ENCODE data around the gene SOCS6.

GRCh38 chr18:70296781-70297180 lies 7.9 kb downstream of the SOCS6 start:
- TF ChIP-seq HEYL (CRISPR knock-in tag; IDR thresholded peaks at IDR 0.05) (no peak), CBX2 (IDR thresholded peaks at IDR 0.05; ENCODE audit: borderline replicate concordance, low read depth) (no peak), RFX5 (IDR thresholded peaks at IDR 0.05) (no peak), CTCF (IDR thresholded peaks at IDR 0.05) (no peak), MYC (IDR thresholded peaks at IDR 0.05; ENCODE audit: borderline replicate concordance, low read length) (no peak), CEBPB (IDR thresholded peaks at IDR 0.05) (no peak), REST (IDR thresholded peaks at IDR 0.05) (no peak), SMC3 (IDR thresholded peaks at IDR 0.05) (no peak), EP300 (IDR thresholded peaks at IDR 0.05) (no peak), POLR2A (IDR thresholded peaks at IDR 0.05; ENCODE audit: low read length) (no peak), E2F6 (IDR thresholded peaks at IDR 0.05; ENCODE audit: borderline replicate concordance, low read depth) (no peak), HDAC2 (IDR thresholded peaks at IDR 0.05) (no peak), KDM5A (IDR thresholded peaks at IDR 0.05) (no peak)

All from A549 (cell line).